Measurements from ENCODE around the gene BAIAP2L2. TPM values are rescaled to one million over a fixed set of nuclear protein-coding genes. Genes with fewer than 3 reads are reported as not detected.

Gene BAIAP2L2
- total RNA-seq, 1 experiment from 2014 or later, result 2.3 TPM

GRCh38 chr22:38112381-38112780 is 1.9 kb upstream of the BAIAP2L2 start:
- no peak overlapping the region for H3T11ph ChIP-seq (ENCODE audit: low read length)
- no peak overlapping the region for H3K56ac ChIP-seq (ENCODE audit: insufficient read length, low read depth, low read length)
- H2BK120ac ChIP-seq (ENCODE audit: low read depth, low read length, poor library complexity, severe bottlenecking), result no peak overlapping the region
- peaks cover 2 to 14% of the 10 kb centered on the region in 2 experiments for H3K4me1 Mint-ChIP-seq
- no peak overlapping the region for H4K5ac ChIP-seq (ENCODE audit: insufficient read length, low read depth, low read length)
- H3K79me1 ChIP-seq (ENCODE audit: insufficient read depth, low read depth, low read length, poor library complexity, severe bottlenecking), result no peaks in the 10 kb centered on the region
- H3K14ac ChIP-seq (ENCODE audit: insufficient read depth, low read length), result no peak overlapping the region
- H4K20me1 ChIP-seq (ENCODE audit: control insufficient read depth, insufficient read depth, insufficient read length), result peaks cover 2% of the 10 kb centered on the region
- WGBS (ENCODE audit: extremely low coverage, insufficient read length, low lambda C conversion rate), result no CpG with 5 or more reads among the region's 22 CpGs
- H2BK20ac ChIP-seq (ENCODE audit: low read depth, low read length, poor library complexity, severe bottlenecking), result no peak overlapping the region
- no peaks in the 10 kb centered on the region; the same call in 1 of the 2 replicates for H3K27me3 Mint-ChIP-seq (ENCODE audit: low read depth)
- peaks cover 0 to 4% (median 2%) of the 10 kb centered on the region in 3 experiments; a peak in 5 of 7 replicates for H3K36me3 Mint-ChIP-seq (ENCODE audit: insufficient read depth in 1 of 3, low read depth in 3 of 3)
- no peak overlapping the region for H2BK5ac ChIP-seq (ENCODE audit: insufficient read length, low read length)
- no peak overlapping the region for H3K9ac ChIP-seq (ENCODE audit: extremely low read depth, insufficient read length, low read length)
- no peak overlapping the region for H3K4me3 Mint-ChIP-seq
- H2AK5ac ChIP-seq (ENCODE audit: insufficient read length, low read length), result no peak overlapping the region
- no peak for TF ChIP-seq CTCF (conservative IDR thresholded peaks at IDR 0.05)
- H3K27ac ChIP-seq (ENCODE audit: insufficient read length, low read depth, low read length), result no peak overlapping the region
- no peaks in the 10 kb centered on the region for H3K9me3 ChIP-seq (ENCODE audit: control insufficient read depth, low read depth, low read length)
- no peak overlapping the region for H2AFZ ChIP-seq (ENCODE audit: low read length)
- no peak overlapping the region for H3K23ac ChIP-seq (ENCODE audit: insufficient read length, low read depth, low read length)
- H3K9me3 Mint-ChIP-seq, result peaks cover 0 to 3% of the 10 kb centered on the region in 2 experiments; a peak in 2 of 5 replicates
- H4K8ac ChIP-seq (replicated peaks; ENCODE audit: insufficient read length, low read depth, low read length), result no peak overlapping the region
- DNase-seq, result no peak
- H3K4ac ChIP-seq (ENCODE audit: low read depth, low read length), result no peak overlapping the region
- no peak overlapping the region for H2BK12ac ChIP-seq (ENCODE audit: insufficient read length, low read depth, low read length)
- no peak overlapping the region for H2BK15ac ChIP-seq (ENCODE audit: low read depth, low read length)
- H3K4me2 ChIP-seq (ENCODE audit: insufficient read depth, insufficient read length, low read length), result no peak overlapping the region
- H3K27ac Mint-ChIP-seq, result no peak overlapping the region
- H4K91ac ChIP-seq (ENCODE audit: insufficient read length, low read depth, low read length), result no peak overlapping the region
- H3K18ac ChIP-seq (ENCODE audit: insufficient read length, low read depth, low read length), result no peak overlapping the region
- H3K79me2 ChIP-seq (ENCODE audit: insufficient read depth, low read length), result no peaks in the 10 kb centered on the region
- H3K27me3 ChIP-seq (ENCODE audit: insufficient read depth, low read length), result no peaks in the 10 kb centered on the region
- H3K23me2 ChIP-seq (ENCODE audit: insufficient read length, low read depth, low read length, poor library complexity, severe bottlenecking), result no peaks in the 10 kb centered on the region
- no peaks in the 10 kb centered on the region for H3K4me1 ChIP-seq (ENCODE audit: insufficient read depth, low read length)

All from H9 (cell line).